HG03108 (cell line): Measurements from ENCODE around the gene ZBTB7B.
A peak's percentile ranks its signal among the peaks of the same experiment; 100 is the strongest.

Experiments
- ATAC-seq: cut with Tn5 transposase; IDR thresholded peaks from one replicate; pipeline ENCODE4 v1.9.1; 2021; ENCODE audit warnings: moderate library complexity; ENCODE audit not compliant: unreplicated experiment

ZBTB7B gene

DNA sequence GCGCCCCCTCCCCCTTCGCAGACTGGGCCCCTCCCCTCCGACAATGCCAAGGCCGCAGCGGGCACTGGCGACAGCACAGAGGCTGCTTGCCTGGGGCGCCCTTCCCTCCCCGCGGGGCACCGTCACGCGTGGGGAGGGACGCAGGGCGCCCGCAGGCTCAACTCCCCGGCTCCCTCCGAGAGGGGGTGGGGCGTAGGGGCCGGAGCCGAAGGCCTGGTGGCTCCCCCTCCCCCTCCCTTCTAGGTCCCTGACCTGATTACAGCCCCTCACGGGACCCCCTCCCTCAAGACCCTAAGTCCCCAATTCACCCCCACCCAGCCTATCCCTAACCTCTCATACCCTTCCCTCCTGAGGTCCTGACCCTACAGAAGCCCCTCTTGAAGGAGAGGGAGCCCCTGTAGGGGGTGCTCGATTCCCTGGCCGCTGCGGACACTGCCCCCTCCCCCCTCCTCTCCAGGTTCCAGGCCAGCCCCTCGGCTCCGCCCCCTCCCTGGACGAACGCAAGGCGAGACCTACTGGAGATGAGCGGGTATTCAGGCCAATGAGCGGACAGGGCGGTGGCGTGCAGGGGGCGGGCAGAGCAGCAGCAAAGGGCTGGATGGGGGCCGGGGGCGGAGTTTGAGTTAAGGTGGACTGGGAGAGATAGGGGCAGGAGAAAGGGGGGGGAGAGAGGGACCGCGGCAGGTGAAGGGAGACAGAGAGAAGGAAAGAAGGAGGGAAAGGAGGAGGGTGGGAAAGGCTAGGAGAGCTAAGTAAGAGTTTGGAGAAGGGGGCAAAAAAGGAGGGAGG is 733 bp upstream of the ZBTB7B start:
- peak; percentile 47 for ATAC-seq

DNA sequence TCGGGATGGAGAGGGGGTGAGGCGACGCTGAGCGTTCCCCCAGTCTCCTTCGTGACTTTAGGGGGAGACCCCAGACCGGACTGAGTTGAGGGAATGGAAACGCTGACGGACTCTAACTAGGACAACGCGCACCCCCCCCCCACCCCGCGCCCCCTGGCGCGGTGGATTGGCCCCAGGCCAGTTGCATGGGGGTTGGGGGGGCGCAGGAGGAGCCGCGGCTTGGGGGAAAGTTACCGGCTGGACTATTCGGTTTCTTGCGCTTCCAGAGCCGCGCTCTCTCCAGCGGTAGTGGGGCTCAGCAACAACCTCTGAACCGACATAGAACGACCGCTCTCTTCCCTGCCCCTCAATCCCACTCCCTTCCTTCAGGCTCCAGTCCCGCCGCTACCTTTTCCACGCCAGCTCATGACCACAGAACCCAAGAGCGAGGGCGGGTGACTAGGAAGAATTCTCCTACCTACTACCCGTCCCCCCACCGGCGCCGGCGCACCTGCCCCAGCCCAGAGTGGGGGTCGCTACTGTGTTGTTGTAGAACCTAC is 694 bp downstream of the ZBTB7B start:
- no peak for ATAC-seq

DNA sequence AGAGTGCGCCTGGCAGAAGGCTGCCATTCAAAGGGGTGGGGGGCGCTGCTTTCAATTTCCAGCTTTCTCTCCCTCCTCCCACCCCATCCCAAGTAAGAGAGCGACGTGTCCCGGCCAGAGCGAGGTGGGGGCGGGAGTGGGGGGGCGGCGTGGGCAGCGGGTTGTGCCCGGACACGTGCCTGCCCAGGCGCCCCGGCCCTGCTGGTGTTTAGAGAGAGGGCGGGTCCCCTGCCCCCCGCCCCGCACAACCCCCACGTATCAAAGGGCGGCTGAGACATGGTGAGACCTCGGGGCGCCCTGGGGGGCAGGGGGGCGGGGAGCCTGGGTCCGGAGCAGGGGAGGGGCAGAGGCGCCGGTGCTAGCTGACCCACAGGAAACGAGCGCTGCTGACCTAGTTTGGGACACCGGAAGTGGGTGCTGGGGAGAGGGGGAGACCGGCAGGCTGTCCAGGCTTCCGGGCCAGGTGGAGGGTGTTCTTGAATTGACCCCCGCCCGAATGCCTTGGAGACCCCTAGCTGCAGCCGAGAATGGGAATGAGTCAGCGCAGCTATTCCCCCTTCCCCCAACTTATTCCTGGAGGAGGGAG is 1.3 kb downstream of the ZBTB7B start:
- no peak for ATAC-seq

DNA sequence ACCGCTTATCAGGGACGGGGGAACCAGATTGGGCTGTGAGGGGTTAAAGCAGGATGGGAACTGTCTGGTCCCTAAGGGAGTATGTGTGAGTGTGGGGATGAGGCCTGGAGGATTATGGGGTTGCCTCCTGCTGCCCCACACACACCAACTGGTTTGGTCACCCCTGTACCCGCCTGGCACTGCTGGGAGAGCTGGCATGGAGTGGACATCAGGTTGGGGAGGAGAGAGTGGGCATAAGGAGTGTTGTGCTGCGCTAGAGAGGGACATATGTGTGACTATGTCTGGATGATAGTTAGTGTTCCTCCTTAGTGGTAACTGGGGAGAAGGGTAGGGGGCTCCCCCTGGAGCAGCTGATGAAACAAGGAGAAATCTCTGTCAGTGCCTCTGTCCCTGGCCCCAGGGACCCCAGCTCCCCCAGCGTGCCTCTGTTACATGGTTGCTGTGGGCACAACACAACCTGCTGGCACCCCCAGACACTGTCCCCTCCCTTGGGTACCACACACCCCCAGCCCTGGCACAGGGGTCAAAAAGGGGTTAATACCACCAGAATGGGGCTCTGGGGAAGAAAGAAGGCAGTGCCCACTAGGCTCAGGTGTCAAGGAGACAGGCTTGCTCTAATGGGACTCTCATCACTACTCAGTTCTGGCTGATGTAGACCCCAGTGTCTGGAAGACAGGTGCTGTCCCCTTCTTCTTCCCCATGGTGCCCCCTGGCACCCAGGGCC is 1.9 kb downstream of the ZBTB7B start:
- no peak for ATAC-seq

DNA sequence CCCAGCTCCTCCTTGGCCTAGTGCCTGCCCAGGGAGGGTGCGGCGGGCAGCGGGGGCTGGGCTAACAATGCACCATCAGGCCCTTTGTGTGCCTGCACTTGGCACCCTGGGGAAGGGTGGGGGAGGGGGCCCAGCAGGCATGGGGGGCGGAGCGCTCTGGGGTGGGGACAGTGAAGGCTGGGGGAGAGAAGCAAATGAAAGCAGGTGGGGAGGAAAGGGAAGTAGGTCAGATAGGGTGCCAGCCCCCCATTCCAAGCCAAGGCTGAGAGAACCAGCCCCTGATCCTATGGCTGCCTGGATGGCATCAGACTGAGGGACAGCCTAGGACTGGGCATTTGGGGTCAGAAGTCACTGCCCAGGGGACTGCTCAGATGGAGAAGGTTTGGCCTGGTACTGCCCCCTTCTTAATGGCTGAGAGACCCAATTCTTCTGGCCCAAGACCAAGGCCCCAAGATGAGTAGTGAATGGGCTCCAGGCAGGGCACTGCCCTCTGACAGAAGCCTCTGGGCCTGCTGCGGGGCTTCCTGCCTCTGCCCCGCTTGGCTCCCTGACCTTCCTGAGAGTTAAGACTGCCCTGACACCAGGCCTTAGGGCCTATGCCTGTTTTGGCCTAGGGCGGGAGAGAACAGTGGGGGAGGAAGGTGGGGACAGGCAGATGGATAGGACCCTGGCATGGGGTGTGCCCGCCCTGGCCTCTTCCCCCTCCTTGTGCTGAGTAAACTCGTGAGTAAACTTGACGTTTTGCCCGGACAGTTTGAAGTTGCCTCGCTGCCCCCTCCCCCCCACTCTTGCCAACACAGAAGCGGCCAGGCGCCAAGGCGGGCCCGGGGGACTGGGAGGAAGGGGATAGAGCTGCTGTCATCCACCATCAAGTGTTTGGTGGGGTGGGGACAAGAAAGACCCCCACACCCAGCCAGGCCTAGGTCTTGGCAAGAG is 2.7 kb downstream of the ZBTB7B start:
- no peak for ATAC-seq

DNA sequence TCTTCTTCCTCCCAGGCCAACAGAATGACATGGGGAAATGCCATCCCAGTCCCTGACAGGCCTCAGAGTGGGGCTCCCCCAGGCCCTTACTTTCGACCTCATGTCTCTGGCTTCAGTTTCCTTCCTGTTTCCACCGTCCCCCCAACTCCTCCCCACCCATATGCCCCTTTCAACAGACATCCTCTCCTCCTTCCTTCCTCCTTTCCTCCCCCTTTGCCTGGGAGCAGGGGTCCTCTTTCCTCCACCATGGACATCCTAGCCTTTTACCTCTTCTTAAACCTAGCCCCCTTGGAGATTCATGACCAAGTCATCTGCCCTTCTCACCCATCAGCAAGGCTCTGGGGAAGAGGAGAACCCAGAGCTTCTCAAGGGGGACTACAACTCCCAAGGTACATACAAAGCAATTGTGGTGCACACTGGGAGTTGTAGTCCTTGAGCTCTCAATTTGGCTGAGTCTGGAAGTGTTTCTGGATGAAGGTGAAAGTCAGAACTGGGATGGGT is 4.0 kb downstream of the ZBTB7B start:
- no peak for ATAC-seq

DNA sequence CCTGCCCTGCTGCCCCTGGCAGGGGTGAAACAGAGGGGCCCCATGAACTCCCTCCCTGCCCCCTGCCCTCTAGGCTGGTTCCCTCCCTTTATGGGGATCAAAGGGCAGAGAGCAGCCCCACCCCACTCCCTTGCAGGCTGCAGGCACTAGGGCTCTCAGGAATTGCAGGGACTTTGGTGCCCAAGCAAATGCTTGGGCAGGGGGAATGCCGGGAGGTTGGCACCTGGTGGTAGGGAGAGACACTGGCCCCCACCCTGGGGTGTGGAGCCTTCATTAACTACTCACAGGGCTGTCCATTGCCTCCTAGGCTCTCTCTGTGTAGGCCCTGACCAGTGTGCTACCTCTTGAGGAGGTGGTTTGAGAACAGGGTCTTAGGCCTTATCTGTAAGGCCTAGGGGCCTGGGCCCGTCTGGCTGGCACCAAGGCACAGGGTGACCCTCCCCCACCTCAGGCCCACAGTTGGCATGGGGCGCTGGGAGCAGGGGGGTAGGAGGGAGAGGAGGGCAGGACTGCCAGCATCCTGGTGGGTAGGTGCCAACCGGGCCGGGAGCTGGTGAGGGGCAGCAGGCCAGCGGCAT is 4.7 kb downstream of the ZBTB7B start:
- no peak for ATAC-seq

DNA sequence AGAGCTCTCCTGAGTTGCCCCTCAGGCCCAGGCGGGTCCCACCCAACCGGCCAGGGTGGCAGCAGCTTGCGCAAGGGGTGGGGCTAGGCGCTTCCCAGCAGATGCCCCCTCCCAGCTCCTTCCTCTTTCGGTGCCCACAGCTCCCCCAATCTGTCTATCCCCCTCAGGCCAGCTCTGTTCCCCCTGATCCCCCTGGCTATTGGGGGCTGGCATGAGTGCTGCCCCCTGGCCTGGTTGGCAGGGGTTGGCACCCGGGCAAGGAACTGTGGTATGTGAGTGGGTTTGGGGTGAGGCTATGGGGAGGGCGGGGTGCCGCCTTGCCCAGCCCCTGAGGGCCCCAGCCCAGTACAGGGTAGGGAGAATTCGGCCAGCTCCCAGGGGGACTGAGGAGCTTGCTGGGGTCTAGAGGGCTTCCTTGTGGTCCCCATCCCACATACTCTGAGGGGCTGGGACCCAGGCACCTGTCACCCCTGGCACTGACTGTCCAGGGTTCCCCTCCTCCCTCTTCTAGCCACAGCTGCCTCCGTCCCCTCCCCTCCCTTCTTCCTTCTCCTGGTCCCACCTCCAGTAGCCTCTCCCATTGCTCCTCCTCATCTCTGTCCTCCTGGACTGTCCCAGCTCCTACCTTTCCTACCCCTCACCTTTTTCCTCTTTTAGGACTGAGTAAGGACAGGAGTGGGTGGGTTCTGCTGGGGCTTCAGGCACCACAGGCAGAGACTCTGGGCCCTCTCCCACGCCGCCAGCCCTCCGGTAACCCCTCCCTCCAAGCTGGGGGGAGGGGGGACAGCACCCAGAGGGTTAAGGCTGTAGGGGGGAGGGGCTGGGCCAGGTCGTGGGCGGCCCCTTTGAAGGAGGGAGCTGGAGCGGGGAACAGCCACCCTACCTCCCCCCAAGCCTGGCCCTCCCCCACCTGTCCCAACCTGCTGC is 5.7 kb downstream of the ZBTB7B start:
- ATAC-seq, result no peak

DNA sequence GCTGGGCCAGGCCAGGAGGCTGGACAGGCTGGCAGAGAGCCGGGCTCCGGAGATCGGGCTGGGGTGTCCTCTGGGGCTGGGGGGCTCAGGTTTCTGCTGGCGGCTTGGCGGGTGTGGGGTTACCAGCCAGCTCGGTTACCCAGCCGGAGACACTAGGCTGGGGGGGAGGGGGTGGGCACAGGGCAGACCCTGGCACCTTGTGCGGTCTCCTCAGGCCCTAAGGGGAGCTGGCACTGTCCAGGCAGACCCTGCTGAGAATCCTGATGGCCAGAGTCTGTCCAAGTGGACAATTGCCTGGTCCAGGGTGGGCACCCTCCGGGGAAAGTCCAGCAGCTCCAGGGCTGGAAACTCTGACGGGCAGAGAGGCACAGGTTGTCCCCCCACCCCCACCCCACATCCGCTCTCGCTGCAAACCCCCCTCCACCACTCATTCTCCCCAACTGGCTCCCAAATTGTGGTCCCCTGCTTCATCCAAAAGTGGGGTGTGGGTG is 6.7 kb downstream of the ZBTB7B start:
- no peak for ATAC-seq

DNA sequence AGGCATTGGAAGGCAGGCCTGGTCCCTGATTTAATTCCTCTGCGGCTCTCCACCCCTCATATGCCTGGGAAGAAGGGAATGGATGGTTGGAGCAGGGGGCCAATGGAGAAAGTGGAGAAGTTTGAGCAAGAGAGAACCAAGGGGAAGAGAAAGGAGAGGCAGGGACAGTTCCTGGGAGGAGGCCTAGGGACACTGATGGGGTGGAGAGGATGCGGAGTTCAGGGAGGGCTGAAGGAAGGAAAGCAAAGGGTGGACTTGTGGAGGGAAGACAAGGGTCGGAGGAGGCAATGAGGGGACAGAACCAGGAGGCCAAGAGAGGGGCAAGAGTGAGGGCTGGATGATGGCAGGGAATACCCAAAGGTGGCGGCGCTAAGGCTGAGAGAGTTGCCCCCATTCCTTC is 7.1 kb downstream of the ZBTB7B start:
- ATAC-seq, result no peak

DNA sequence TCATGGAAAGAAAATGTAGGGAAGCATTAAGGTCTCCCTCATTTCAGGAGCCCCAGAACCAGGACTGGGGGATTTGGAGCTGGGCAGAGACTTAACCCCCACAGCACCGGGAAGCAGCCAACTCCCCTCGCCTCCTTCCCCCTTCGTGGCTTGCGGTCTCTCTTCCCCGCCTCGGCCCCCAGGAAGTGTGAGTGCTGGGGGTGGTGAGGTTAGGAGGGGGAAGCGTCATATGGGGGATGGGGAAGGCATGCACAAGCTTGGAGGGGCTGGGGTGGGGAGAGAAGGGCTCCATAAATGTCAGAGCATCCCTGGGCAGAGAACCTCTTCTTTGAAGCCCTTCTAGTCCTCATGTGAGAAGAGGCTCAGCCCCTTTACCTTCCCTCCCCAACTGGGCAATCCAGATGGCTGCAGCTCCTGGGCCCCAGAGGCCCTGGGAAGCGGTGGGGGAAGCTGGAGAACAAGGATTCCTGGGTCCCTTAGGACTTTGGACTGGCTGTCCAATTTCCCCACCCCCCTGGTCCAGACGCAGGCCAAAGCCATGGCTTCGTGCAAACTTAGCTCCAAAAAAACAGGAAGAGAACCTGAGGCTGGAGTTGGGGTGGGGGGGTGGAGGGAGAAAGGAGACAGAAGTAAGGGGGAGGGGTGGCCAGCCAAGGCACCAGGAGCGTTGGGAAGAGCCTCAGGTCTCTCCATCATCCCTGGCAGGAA is 7.8 kb downstream of the ZBTB7B start:
- ATAC-seq, result no peak

DNA sequence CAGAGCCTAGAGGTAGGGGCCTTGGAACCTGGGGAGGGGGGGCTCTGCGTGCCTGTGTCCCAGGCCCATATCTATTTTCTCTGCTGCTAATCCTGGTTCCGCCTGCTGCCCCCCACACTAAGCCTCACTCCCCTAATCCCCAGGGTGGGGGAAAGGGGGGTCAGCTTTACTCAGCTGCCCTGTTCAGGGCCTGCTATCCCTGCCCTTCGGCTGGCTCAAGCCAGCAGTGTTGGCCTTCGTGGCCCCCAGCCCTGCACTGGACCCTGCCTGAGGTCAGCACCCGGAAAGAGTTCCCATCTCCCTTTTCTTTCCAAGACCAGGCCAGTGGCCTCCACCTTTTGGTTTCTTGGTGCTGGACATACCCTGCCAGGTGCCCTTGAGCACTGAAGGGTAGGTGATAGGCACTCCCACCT is 8.4 kb downstream of the ZBTB7B start:
- ATAC-seq, result no peak

DNA sequence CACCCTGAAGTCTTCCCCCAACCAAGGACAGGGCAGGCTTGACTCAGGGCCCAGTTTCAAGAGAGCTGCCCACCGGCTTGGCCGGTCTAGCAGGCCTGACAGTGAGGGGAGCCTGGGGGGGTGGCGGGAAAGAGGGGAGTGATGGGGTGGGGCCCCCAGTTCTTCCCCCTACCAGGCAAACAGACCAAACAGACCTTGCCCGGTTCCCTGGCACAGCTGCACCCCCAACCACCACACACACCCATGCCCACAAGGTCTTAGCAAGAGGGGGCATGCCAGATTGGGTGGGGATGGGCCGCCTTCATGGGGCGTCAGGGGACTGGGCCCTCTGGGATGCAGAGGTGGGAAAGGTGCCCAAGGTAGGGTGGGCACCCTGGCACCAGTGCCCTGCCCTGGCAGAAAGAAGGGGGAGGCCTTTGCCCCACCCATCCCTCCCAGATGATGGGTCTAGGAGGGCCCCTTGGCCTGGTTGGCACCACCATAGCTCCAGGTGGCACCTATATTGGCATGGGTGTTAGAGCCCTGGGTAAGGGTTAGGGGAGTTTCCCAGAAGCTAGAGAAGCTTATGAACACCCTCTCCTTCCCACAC is 8.9 kb downstream of the ZBTB7B start:
- no peak for ATAC-seq

DNA sequence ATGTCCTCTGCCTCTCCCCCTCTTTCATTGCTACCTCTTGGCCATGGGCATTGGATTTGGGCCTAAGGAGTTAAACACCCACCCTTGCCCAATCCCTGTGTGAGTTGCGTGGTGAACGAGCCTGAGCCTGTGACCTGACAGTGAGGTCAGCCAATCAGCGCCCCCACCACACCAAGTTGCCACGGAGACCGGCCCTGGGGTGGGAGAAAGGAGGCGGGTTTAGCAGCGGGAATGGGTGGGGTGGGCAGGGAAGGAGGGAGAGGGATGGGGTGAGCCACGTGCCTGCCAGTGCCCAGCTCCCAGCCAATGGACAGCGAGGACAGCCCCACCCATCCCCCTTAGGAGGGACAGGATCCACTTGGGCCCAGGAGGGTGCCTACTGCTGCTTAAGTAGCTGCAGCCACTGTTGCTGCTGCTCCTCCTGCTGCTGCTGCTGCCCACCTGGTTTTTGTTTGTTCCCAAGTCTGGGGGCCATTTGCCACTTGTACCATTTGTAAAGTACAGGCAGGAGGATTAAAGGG is 9.5 kb downstream of the ZBTB7B start:
- no peak for ATAC-seq

DNA sequence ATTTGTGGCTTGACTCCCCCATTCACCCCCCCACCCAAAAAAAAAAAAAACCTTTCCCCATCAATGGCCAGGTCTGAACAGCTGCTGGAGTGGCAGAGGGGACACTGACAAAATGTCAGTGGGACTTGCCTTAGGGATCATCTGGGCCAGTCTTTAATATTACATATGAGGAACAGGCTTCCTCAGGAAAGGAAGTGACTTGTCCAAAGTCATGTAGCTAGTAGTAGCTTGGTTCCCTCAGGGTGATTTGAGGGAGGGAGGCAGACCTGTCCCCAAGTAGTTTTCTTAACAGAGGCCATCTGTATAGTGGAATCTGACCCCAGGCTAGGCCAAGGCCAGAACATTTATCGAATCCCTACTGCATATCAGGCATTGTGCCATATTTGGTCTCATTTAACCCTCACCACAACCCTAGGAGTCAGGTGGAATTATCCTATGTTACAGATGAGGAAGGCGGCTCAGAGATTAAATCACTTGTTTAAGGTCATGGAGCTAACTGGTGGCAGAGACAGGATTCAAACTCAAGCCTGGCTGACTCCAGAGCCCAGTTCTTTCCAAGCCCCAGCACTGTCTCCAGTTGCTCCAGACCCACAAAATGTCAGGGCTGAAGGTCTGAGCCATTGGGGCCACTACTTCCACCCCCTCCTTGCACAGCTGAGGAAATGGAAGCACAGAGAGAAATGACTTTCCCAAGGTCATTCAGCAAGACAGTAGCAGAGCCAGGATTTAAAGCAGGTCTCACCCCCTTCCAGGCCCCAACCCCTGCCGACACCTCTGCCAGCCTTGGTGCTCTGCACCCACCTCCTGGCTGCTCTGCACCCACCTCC is 10.4 kb downstream of the ZBTB7B start:
- ATAC-seq, result no peak

DNA sequence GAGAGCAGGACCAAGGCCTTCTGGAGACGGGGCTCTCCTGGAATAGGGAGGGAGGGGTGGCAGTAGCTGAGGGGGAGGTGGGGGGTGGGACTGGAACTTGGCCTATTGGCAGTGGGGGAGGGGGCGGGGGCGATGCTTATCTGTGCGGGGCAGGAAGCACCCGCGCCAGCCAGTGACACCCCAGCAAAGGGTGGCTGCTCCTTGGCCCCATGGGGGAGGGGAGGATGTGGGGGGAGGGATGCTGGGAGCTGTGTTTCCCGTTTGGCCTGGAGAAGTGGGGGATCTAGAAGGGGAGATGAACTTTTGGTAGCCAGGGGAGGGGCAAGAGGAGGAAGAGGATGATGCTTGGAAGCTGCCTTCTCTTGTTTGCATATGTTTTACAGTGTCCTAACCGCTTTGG is 11.0 kb downstream of the ZBTB7B start:
- ATAC-seq, result no peak
